ENCODE results near the gene RERE.

Gene RERE

GRCh38 chr1:8435569-8436071 is 381.8 kb downstream of the RERE start:
- DNase-seq: no peak

GRCh38 chr1:8434101-8434500 is 383.3 kb downstream of the RERE start:
- DNase-seq: no peak

GRCh38 chr1:8431784-8432183 is 385.7 kb downstream of the RERE start:
- DNase-seq: no peak

- no peak for DNase-seq
Measured at GRCh38 chr1:8431019-8431418, 386.4 kb downstream of the RERE start.

- no peak for DNase-seq
Measured at GRCh38 chr1:8430476-8430875, 387.0 kb downstream of the RERE start.

- no peak for DNase-seq
Measured at GRCh38 chr1:8429549-8430110, 387.8 kb downstream of the RERE start.

GRCh38 chr1:8428441-8428840 is 389.0 kb downstream of the RERE start:
- no peak for DNase-seq

GRCh38 chr1:8427986-8428385 is 389.5 kb downstream of the RERE start:
- DNase-seq: no peak

GRCh38 chr1:8427493-8427892 is 389.9 kb downstream of the RERE start:
- no peak for DNase-seq

- no peak for DNase-seq
Measured at GRCh38 chr1:8426996-8427395, 390.4 kb downstream of the RERE start.

- DNase-seq: no peak
Measured at GRCh38 chr1:8425781-8426161, 391.7 kb downstream of the RERE start.

- no peak for DNase-seq
Measured at GRCh38 chr1:8425150-8425780, 392.2 kb downstream of the RERE start.

- DNase-seq: no peak
Measured at GRCh38 chr1:8424539-8425116, 392.8 kb downstream of the RERE start.

- DNase-seq: peak; percentile 80
Measured at GRCh38 chr1:8423692-8424538, 393.5 kb downstream of the RERE start.

GRCh38 chr1:8423269-8423691 is 394.2 kb downstream of the RERE start:
- peak; percentile 10 for DNase-seq

GRCh38 chr1:8422510-8423268 is 394.8 kb downstream of the RERE start:
- DNase-seq: no peak

- no peak for DNase-seq
Measured at GRCh38 chr1:8421721-8422120, 395.7 kb downstream of the RERE start.

- DNase-seq: no peak
Measured at GRCh38 chr1:8420318-8420717, 397.1 kb downstream of the RERE start.

GRCh38 chr1:8419861-8420260 is 397.6 kb downstream of the RERE start:
- no peak for DNase-seq

- DNase-seq: no peak
Measured at GRCh38 chr1:8419172-8419571, 398.3 kb downstream of the RERE start.

- no peak for DNase-seq
Measured at GRCh38 chr1:8418301-8418700, 399.1 kb downstream of the RERE start.

GRCh38 chr1:8417625-8418024 is 399.8 kb downstream of the RERE start:
- DNase-seq: no peak

- DNase-seq: no peak
Measured at GRCh38 chr1:8416881-8417280, 400.6 kb downstream of the RERE start.

Measured in NCI-H1092 (cell line).